NB4 (cell line): ENCODE data around the gene CMSS1.

ENCODE experiments used
- DNase-seq: peaks from one replicate; pipeline ENCODE4 v3.0.0; 2010; ENCODE audit warnings: low read depth
- H3K4me3 ChIP-seq: one replicate; pipeline ENCODE4 v1.5.1; 2011; ENCODE audit warnings: mild to moderate bottlenecking, low read depth, low read length, moderate library complexity
- MYC ChIP-seq: IDR thresholded peaks from 2 replicates; pipeline ENCODE4 v1.6.1; 2011; ENCODE audit warnings: low read depth, low read length
- POLR2A ChIP-seq: IDR thresholded peaks from 2 replicates; pipeline ENCODE4 v1.6.1; 2011; ENCODE audit warnings: mild to moderate bottlenecking; ENCODE audit not compliant: insufficient read length; ENCODE audit errors: extremely low read depth
- TF ChIP-seq, protein P1 (sequence below): IDR thresholded peaks from 2 replicates; pipeline ENCODE4 v1.6.1; 2011; ENCODE audit warnings: low read depth, low read length
- TF ChIP-seq, protein P2 (sequence below): IDR thresholded peaks from one replicate; pipeline ENCODE4 v1.5.1; 2012; ENCODE audit warnings: low read depth, low read length

CMSS1 gene

DNA sequence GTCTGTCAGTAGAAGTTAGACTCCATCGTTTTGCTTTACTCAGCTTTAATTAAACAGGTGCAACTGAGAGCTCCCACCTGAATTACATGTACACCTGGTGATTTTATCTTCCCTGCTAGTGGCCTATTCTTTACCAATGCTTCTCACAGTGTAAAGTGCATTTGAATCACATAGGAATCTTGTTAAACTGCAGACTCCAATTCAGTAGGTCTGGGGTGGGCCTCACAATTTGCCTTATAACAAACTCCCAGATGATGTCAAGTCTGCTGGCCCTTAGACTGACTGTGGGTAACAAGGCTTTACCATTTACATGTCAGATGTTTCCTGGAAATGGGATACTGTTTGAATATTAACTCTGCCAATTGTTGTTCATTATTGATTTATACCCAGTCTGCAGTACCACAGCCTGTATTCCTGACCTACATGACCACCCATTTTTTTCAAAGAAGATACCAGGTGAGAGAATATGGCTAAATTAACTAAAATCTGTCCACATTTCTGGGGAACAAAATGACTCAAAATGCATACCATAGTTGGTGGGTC lies 37.2 kb downstream of the CMSS1 start:
- TF ChIP-seq POLR2A: no peak
- no peak for TF ChIP-seq MYC
- TF ChIP-seq, protein P1, sequence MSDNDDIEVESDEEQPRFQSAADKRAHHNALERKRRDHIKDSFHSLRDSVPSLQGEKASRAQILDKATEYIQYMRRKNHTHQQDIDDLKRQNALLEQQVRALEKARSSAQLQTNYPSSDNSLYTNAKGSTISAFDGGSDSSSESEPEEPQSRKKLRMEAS: no peak
- TF ChIP-seq, protein P2, sequence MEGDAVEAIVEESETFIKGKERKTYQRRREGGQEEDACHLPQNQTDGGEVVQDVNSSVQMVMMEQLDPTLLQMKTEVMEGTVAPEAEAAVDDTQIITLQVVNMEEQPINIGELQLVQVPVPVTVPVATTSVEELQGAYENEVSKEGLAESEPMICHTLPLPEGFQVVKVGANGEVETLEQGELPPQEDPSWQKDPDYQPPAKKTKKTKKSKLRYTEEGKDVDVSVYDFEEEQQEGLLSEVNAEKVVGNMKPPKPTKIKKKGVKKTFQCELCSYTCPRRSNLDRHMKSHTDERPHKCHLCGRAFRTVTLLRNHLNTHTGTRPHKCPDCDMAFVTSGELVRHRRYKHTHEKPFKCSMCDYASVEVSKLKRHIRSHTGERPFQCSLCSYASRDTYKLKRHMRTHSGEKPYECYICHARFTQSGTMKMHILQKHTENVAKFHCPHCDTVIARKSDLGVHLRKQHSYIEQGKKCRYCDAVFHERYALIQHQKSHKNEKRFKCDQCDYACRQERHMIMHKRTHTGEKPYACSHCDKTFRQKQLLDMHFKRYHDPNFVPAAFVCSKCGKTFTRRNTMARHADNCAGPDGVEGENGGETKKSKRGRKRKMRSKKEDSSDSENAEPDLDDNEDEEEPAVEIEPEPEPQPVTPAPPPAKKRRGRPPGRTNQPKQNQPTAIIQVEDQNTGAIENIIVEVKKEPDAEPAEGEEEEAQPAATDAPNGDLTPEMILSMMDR: no peak
- no peak for DNase-seq
- no peak overlapping the region for H3K4me3 ChIP-seq

DNA sequence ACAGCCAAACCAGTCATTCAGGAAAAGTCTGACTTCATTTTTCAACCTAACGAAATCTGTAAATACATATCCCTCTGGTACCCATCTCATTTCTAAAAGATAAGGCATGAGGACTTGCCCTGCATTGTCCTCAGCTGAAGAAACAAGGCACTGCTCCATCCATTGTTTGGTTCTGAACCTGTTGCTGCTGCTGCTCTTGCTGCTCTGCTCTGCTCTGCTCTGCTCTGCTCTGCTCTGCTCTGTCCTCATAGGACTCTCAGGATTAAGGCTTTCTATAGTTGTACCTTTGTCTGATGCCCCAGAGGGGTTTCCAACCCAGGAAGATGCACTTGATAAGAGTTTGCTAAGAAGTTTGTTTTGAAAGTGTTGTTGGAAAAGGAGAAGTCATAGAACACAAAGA lies 38.2 kb downstream of the CMSS1 start:
- TF ChIP-seq POLR2A: no peak
- TF ChIP-seq, protein P2: no peak
- TF ChIP-seq, protein P1: no peak
- no peak for TF ChIP-seq MYC
- no peak for DNase-seq
- H3K4me3 ChIP-seq: no peak overlapping the region

DNA sequence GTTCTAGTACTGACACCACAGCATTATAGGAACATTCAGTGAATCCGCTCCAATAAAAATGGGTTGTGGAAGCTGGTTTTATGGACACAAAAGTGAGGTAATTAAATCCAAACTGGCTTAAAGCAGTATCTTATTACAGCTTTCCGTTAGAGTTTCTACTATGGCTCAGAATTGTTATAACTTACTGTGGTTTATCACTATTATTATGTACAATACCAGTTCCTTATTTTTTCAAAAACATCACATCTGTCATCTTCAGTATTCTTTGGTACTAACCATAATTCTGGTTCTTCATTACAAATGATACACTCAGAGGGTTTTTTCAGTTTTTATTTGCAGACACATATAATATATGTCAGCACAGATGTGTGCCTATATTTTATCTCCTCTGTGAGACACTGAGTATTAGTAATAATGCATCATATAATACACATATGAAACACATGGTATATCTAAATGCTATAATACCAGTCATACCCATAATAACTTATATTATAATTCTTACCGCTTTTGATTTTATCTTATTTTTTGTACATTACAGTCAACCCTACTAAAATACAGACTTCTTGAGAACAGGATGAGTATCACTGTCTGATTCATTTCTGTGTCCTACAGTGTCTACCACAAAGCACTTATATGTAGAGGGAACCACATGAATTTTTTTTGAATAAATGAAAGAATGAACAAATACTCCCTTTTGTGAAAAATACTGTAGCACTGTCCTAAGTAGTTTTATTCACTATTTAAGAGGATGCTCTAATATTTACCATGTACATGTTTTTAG lies 39.0 kb downstream of the CMSS1 start:
- no peak for DNase-seq
- TF ChIP-seq, protein P1: no peak
- TF ChIP-seq, protein P2: no peak
- no peak for TF ChIP-seq MYC
- no peak for TF ChIP-seq POLR2A
- no peak overlapping the region for H3K4me3 ChIP-seq

DNA sequence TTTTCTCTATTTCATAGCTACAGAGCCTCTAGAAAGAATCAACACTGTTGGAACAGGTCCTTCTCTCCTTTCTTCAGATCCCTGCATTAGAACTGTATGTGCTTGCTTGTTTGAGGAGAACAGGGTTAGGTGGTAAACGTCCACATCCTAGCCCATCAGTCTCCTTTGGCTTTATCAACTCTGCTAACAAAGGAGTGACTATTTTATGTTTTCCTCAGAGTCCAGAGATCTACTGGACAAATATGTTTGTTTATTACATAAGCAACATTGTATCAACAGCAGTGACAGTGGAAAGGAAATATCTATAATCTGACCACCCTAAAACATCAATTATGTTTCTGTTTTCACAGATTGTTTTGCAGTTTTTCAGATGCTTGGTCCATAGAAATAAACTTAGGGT lies 39.6 kb downstream of the CMSS1 start:
- no peak overlapping the region for H3K4me3 ChIP-seq
- TF ChIP-seq POLR2A: no peak
- TF ChIP-seq, protein P2: no peak
- TF ChIP-seq, protein P1: no peak
- no peak for TF ChIP-seq MYC
- DNase-seq: no peak

DNA sequence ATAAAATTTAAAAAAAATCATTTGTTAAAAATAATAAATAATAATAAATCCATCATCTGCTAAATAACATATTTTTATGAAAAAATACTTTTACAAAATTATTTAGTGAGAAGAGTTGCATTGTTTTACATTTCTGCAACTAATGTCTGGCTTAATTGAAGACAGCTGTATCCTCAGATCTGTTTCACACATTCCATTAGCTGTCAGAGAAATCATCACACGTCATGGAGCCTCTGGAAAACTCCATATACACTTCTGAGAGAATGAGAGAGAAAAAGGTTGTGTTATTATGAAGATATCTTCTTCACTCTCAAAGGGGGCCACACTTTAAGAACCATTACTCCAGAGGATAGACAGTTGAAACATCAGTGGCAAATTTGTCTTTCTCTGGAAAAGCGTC lies 40.8 kb downstream of the CMSS1 start:
- TF ChIP-seq, protein P2: no peak
- no peak for TF ChIP-seq MYC
- TF ChIP-seq POLR2A: no peak
- TF ChIP-seq, protein P1: no peak
- no peak overlapping the region for H3K4me3 ChIP-seq
- DNase-seq: no peak
